Measurements from ENCODE around the gene HSPBP1.
"Not testable (repeated sequence)": the region's sequence is repeated elsewhere in the genome, so short reads cannot be mapped to it uniquely, and the experiment has no call there.

Gene HSPBP1

DNA sequence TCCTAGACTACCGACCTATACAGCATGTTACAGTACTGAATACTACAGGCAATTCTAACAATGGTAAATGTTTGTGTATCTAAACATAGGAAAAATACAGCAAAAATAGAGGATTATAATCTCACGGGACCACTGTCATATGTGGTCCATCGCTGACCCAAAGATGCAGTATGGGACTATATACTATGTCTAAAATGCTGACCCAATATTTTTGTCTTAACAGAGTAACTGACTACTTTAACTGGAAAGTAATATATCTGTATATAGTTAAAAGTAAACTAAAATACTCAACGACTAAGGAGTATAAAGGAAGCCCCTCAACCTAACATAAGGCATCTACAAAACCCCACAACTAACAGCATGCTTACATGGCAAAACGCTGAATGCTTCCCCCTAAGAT is 46.9 kb downstream of the HSPBP1 start:
- no peak for DNase-seq (ENCODE audit: low read depth)

DNA sequence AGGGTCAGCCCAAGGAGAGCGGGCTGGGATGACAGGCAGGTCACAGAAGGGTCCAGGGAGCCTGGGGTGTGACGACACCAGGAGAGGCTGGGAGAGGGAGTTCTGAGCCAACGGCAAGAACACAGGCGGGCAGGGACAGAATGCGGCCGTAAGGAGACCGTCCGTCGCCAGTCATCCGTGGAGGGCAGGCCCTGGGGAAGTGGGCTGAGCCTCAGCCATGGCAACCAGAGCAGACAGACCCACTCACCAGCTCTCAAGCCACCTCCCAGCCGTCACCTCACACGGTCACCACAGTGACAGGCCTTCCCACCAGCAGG is 47.7 kb downstream of the HSPBP1 start:
- DNase-seq (ENCODE audit: low read depth): no peak

- no peak for DNase-seq (ENCODE audit: low read depth)
These were observed 48.3 kb downstream of the HSPBP1 start for GRCh38 chr19:55231391-55232285.

DNA sequence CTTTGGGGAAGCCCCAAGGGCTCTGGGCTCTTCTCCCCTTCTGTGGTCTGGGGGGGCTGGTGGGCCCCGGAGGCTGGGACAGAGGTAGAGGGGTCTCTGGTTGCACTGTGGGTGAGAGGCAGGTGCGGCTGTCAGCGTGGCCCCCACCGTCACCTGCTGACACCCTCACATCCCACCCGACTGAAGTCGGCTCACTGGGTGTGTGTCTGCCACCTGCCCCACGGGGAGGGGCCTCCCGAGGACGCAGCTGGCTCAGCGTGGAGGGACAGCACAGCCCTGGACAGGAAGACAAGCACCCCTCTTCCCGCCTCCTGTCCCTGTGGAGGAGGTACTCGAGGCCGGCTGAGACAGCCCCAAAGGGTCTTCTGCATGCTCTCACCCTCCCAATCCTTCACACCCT is 49.1 kb downstream of the HSPBP1 start:
- DNase-seq (ENCODE audit: low read depth): no peak

DNA sequence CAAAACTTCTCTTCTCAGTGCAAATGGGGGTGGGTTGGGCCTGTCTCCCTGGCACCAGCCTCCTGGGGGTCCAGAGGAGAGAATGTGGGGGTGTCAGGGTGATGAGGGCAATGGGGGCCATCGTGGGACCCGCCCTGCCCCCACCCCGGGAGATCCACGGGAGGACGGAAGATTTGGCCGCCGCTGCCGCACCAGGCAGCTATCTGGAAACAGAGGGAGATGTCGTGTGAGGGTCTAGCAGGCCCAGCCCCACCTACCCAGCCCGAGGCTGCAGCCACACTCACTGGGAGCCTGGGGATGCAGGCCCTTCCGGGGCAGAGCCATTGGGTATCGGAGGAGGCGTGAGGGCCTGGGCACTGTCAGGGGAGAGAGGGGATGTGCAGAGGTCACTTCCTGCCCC is 49.6 kb downstream of the HSPBP1 start:
- no peak for DNase-seq (ENCODE audit: low read depth)

DNA sequence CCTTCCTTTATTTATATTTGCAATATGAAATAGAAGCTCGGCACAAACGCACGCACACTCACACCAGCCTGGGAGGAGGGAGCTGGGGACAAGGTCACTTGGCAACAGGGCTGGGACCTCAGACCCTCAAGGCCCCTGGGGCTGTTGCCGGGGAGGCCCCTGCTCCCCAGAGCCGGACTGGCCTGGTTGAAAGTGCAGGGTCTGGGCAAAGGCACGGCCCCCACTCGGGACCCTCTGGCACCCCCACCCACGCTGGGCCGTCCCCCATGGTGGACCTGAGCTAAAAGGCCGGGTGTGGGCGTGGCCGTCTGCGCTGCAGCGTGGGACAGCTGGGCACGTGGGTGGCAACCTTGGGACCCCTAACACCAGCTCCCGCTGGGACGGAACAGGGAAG is 50.1 kb downstream of the HSPBP1 start:
- DNase-seq (ENCODE audit: low read depth): no peak

DNA sequence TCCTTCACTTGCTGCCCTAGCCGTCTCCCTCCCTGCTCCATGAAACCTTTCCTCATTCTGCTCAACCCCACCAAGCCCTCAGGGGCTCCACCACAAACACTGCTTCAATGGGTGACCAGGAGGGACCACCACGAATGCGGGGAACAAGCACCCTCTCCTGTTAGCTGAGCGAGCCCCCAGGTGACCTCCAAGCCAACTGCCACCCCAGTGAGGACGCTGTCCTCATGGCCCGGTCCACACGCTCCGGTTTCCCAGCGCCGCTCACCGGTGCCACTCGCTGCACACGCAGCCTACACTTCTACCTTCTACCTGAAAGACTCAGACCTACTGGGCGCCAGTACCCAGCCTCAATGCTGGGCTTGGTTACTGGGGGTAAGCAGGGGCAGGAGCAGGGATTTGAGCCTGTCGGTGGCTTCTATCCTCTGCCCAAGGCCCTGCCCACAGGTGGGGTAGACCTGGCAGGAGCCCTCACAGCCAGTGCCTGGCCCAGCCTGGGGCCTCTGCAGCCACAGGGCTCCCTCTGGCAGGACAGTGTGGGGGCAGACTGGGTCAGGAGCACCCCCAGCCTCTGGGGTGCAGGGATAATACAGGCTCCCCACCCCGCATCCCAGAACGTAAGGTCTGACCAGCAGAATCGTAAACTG is 50.6 kb downstream of the HSPBP1 start:
- no peak for DNase-seq (ENCODE audit: low read depth)

DNA sequence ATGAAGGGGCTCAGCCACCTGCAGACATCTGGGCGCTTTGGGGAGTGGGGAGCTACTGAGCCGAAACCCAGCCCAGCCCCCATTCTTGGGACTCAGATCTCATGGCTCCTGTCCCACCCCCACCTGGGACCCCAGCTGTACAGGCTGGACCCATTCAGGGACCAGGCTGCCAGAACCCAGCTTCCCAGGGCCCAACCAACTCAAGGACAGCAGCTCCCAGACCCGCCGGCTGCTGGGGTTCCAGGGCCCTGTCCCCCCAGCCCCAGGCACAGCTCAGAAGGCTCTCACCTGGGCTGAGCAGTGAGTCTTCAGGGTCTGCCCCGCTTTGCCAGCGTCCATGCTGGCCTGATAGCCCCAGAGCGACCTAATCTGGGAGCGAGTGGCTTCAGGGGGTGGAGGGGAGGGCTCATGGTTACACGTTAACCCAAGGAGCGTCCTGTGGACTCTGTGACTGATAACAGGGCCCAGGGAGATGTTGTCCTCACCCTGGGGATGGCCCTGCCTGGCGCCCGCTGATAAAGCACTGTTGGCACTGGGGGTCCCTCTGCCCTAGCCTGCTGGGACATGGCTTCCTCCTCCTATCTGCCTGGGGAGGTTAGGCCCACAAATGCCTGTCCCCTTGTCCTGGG is 51.4 kb downstream of the HSPBP1 start, which contains the start of gene TMEM86B:
TSS of gene TMEM86B (minus strand) at position 361 of the 629 bp plus-strand sequence. CDS start at position 339, 22 bp downstream.
- no peak for DNase-seq (ENCODE audit: low read depth)

DNA sequence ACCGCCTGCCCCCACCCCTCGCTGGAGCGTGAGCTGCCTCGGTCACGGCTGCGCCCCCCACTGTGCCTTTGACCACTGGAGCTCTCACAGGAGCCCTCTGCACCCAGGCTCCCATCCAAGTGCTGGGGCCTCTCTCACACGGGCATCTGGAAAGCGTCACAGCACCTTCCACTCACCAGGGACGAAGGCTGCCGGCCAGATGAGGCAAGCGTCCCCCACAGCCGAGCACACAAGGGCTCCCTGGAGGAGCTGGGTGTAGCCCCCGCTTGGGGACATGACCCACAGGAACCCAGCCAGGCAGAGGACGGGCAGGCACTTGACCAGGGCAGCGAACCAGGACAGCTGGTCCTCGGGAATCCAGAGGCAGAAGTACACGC is 51.9 kb downstream of the HSPBP1 start:
- DNase-seq (ENCODE audit: low read depth): no peak

DNA sequence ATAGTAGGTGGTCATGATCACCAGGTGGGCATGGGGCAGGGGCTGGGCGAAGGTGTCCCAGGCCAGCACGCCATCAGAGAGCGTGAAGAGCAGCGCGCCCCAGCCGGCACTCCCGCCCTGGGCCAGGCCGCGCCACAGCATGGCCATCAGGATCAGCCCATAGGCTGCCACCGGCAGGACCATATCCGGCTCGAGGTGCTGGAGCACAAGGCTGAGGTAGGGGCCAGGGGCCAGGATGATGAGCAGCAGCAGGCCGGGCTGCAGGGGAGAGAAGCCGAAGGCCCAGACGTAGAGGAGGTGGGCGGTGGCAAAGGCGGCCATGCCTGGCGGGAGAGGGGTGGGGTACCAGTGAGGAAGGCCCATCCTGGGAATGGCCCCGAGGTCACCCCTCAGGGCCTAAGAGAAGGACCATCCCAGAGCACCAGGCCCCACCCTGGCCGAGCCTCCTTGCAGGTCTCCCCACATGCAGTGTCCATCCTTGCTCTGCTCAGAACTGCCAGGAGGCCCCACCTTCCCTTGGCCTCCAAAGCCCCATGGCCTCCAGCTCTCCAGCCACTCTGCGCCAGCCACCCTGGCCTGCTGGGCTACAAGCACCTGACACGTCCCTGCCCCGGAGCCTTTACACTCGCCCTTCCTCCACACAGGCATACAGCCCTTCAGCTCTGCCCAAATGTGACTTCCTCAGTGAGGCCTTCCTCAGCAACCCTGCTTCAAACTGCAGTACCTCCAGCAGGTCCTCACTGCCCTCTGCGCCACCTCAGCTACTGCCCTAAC is 52.5 kb downstream of the HSPBP1 start:
- no peak for DNase-seq (ENCODE audit: low read depth)

DNA sequence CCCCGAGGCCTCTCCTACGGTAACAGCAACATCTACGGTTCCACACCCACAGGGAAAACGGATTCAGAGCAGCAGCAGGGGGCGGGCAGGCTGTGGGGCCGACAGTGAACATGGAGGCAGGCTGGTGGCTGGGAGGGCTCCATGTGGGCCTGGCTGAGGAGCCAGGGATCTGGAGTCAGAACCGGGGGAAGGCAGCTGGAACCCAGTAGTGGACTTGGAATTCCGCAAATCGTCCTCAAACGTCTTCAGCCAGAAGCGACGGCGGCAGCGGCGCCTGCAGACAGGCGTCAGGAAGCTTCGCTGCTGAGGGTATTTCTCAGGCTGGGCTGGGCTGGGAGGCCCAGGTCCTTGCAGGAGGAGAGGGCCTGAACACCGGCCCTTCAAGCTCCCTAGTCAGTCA is 53.1 kb downstream of the HSPBP1 start:
- no peak for DNase-seq (ENCODE audit: low read depth)

- DNase-seq (ENCODE audit: low read depth): no peak
These were observed 53.6 kb downstream of the HSPBP1 start for GRCh38 chr19:55226273-55226672.

DNA sequence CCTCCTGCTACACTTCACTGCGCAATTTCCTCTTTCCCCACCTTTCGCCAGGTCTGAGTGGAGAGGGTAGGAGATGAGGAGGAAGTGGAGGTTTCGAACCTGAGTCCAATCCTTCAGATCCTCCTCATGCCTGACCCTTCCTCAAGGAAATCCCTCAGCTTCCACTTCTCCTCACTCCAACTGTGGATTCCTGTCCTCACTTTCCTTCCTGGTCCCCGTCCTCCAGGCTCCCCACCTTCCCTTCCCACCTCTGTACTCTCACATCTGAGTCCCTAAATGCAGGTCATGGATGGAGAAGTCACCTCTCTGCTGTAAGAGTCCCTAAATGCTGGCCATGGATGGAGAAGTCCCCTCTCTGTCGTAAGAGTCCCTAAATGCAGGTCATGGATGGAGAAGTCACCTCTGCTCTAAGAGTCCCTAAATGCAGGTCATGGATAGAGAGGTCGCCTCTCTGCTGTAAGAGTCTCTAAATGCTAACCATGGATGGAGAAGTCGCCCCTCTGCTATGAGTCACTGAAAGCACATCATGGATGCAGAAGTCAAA is 54.4 kb downstream of the HSPBP1 start:
- no peak for DNase-seq (ENCODE audit: low read depth)

GRCh38 chr19:55224679-55225414 is 55.1 kb downstream of the HSPBP1 start:
- not testable (repeated sequence) for DNase-seq (ENCODE audit: low read depth)

GRCh38 chr19:55224038-55224665 is 55.8 kb downstream of the HSPBP1 start:
- no peak for DNase-seq (ENCODE audit: low read depth)

DNA sequence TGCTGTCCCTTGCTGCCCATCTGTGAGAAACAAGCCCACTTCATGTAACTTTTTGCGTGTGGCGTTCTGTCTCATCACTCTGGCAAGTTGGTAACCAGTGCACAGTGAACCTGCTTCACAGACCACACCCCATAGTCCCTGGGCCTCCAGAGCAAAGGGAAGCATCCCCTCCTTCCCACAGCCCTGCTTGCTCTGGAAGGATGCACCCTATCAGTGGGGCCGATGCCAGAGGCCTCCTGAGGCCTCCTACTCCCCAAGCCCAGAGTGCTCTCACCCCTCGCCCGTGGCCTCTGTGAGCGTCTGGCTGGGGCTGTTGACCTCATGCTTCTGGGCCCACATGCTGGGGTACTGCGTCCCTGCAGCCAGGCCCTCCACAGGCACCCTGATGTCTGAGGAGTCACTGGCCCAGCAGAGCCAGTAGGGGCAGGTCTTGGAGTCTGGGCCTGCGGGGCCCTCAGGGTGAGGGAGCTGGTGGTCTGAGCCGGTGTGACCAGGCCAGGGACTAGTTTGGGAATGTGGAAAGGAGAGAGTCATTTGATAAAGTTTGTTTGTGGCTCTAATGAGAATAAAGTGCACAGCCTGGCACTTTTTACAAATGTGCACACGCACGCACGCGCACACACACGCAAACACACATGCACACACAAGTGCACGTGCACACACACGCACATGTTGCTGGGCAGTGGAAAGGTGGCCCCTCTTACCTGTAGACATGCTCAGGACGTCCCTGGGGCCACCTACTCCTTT is 56.4 kb downstream of the HSPBP1 start:
- no peak for DNase-seq (ENCODE audit: low read depth)

- DNase-seq (ENCODE audit: low read depth): no peak
These were observed 59.4 kb downstream of the HSPBP1 start for GRCh38 chr19:55220525-55220924.

DNA sequence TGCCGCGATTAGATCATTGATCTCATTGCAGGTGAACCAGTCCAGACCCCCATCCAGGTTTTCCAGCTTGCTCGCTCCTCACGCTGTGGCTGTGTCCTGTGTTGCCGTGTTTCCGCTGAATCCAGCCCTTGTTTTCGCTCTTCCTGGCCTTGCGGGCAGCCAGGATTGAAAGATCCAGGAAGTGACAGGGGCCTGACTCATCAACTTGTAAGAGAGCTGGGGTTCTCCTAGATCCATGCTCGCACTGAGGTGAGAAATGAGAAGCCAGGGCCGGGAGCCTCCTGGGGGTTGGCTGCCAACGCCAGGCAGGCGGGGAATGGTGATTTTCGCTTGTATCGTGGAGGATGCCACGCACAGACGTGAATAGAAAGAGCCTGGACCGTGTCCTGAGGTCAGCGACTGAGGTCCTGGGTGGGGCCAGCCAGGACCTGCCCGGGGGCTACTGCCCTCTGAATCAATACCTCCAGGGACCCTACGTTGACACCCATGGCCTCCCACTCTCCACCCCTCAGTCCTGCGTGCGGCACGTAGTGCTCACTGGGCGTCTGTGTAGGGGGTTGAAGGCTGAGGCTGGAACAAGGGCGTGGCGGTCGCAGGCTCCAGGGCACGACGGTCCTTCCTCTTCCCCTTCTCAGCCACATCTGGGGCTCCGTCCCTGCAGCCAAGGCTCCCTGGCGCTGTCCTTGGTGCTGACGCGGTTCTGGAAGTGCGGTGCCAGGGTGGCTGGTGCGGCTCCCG is 63.3 kb downstream of the HSPBP1 start:
- peak; percentile 15 for DNase-seq (ENCODE audit: low read depth)

GRCh38 chr19:55213547-55213946 is 66.4 kb downstream of the HSPBP1 start:
- no peak for DNase-seq (ENCODE audit: low read depth)

All from activated T-helper 1 cell treated with Interleukin-2 at 50 U/mL for 16 hours (primary cell).